MCF 10A (cell line): Measurements from ENCODE around the gene MPRIP. TPM values are rescaled to one million over a fixed set of nuclear protein-coding genes. Genes with fewer than 3 reads are reported as not detected.

Experiments used
- BruUV-seq: library from RNA; stranded (reverse); fragments of 400-500 nt; replicated peaks from 2 replicates; lab custom pipeline; 2021; lab: Mats Ljungman, UMichigan
- CTCF ChIA-PET: fragments of 300-600 bp; sonication (Branson Sonifier 250); formaldehyde crosslinking; extraction: SDS; loops from one replicate; lab custom pipeline; 2021; ENCODE audit warnings: antibody characterized with exemption, inconsistent platforms; lab: Yijun Ruan, JAX
- POLR2A ChIA-PET: fragments of 300-600, 350-650 bp; sonication (Branson Sonifier 250); formaldehyde crosslinking; extraction: SDS; loops from one replicate; lab custom pipeline; 2020; ENCODE audit warnings: antibody characterized with exemption, inconsistent platforms; lab: Yijun Ruan, JAX
- DNase-seq: peaks from one replicate; pipeline ENCODE4 v3.0.0-alpha.2; 2018; ENCODE audit not compliant: unreplicated experiment
- H3K27ac Mint-ChIP-seq: one replicate; pipeline ENCODE4 v1.8.0; 2022; ENCODE audit warnings: mild to moderate bottlenecking, low read depth, mixed read lengths; ENCODE audit not compliant: unreplicated experiment
- H3K27me3 Mint-ChIP-seq: one replicate; pipeline ENCODE4 v1.8.0; 2022; ENCODE audit warnings: mixed read lengths; ENCODE audit not compliant: insufficient read depth, unreplicated experiment
- H3K36me3 Mint-ChIP-seq: one replicate; pipeline ENCODE4 v1.8.0; 2022; ENCODE audit warnings: mild to moderate bottlenecking, moderate library complexity, mixed read lengths; ENCODE audit not compliant: insufficient read depth, unreplicated experiment
- H3K4me1 Mint-ChIP-seq: one replicate; pipeline ENCODE4 v1.8.0; 2022; ENCODE audit warnings: mixed read lengths; ENCODE audit not compliant: insufficient read depth, unreplicated experiment
- H3K4me3 Mint-ChIP-seq: one replicate; pipeline ENCODE4 v1.8.0; 2022; ENCODE audit warnings: mild to moderate bottlenecking, moderate library complexity, mixed read lengths; ENCODE audit not compliant: unreplicated experiment
- H3K9me3 Mint-ChIP-seq: one replicate; pipeline ENCODE4 v1.8.0; 2022; ENCODE audit warnings: mixed read lengths; ENCODE audit not compliant: unreplicated experiment
- CTCF ChIP-seq: fragments of 200-600 bp; IDR thresholded peaks from one replicate; pipeline ENCODE4 v1.8.0; 2022; ENCODE audit warnings: antibody characterized with exemption, mild to moderate bottlenecking; ENCODE audit not compliant: unreplicated experiment
- intact Hi-C: fragments of 100-400 bp; cut with micrococcal nuclease; formaldehyde crosslinking; loops from 2 replicates; pipeline ENCODE4 v1.14.1; 2022
- total RNA-seq: library from RNA; stranded (reverse); gene quantifications from 2 replicates; pipeline ENCODE4 v1.2.3, GENCODE V29; 2022

MPRIP gene
- total RNA-seq, 1 experiment from 2014 or later, result 230 TPM

DNA sequence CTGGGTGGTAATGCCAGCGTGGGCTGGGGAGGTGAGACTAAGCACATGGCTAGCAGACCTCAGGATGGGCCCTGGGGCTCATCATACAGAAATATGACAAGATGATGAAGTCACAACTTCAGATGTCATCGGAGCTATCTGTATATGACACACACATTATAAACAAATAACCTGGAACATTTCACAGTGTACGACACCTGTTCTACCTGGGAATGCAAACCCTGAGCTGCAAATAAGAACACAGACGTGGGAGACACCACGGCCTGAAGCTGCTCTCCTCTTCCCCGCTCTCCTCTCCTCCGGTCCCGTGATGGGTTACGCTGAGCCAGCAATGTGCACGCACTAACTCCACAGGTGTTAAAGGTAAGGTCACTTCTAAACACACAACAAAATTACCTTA lies 159.0 kb downstream of the MPRIP start:
- no peak overlapping the region for H3K4me3 Mint-ChIP-seq
- peaks cover 19% of the 10 kb centered on the region for H3K4me1 Mint-ChIP-seq
- no peak for DNase-seq
- H3K27ac Mint-ChIP-seq, result no peak overlapping the region
- ChIA-PET POLR2A (no interaction called here), CTCF (interaction anchor here (0.7 to 0.8 kb wide), 3 partner anchors 107 to 373 kb away, joined by 3 to 4 read pairs (median 3); no protein-coding TSS in a partner anchor)
- intact Hi-C loops, result no loop called here
- TF ChIP-seq CTCF, result no peak
- H3K9me3 Mint-ChIP-seq, result no peaks in the 10 kb centered on the region
- H3K27me3 Mint-ChIP-seq, result no peaks in the 10 kb centered on the region
- peaks cover 37% of the 10 kb centered on the region for H3K36me3 Mint-ChIP-seq
- BruUV-seq, result no TSS peak

- no peak for TF ChIP-seq CTCF
Observed at GRCh38 chr17:17201907-17202306, 159.7 kb downstream of the MPRIP start.

DNA sequence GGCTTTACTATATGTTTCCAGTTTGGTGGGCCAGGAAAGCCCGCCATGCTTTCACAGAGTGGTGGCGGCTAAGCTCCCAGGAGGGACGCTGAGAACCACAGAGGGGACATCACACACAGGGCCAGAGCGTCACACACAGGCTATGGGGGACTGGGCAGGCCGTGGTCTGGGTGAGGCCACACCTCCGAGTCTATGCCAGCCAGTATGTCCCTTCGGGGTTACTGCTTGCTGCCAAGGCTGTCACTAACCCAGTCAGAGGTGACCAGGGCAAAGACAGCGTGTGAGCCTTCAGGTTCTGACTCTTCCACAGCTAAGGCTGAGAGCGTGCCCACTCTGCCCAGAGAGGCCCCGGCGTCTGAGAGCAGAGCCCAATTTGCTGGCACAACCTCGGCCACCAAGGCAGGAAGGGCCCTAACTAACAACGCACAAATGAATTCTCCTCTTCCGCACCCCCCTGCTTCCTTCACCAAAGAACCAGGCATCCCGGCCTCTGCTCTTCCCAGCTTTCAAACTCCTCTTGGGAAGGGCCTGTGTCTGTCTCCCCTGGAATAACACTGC lies 161.0 kb downstream of the MPRIP start:
- Mint-ChIP-seq H3K9me3 (no peaks in the 10 kb centered on the region), H3K27me3 (no peaks in the 10 kb centered on the region), H3K4me3 (no peak overlapping the region), H3K36me3 (peaks cover 37% of the 10 kb centered on the region), H3K4me1 (peaks cover 19% of the 10 kb centered on the region), H3K27ac (no peak overlapping the region)
- ChIA-PET POLR2A (no interaction called here), CTCF (interaction anchor here (0.5 kb wide), 1 partner anchor 9 kb away, joined by 3 read pairs; no protein-coding TSS in a partner anchor)
- intact Hi-C loops, result no loop called here
- TF ChIP-seq CTCF, result no peak
- no TSS peak for BruUV-seq
- DNase-seq, result no peak

More at GRCh38 chr17:17201907-17202306, 159.7 kb downstream of the MPRIP start:
- no peak for DNase-seq
- Mint-ChIP-seq H3K9me3 (no peaks in the 10 kb centered on the region), H3K27me3 (no peaks in the 10 kb centered on the region), H3K27ac (no peak overlapping the region), H3K4me1 (peaks cover 19% of the 10 kb centered on the region), H3K4me3 (no peak overlapping the region), H3K36me3 (peaks cover 37% of the 10 kb centered on the region)
- BruUV-seq, result no TSS peak
- ChIA-PET CTCF (no interaction called here), POLR2A (interaction anchor here (0.7 kb wide), 1 partner anchor 730 kb away, joined by 3 read pairs; no protein-coding TSS in a partner anchor)
- intact Hi-C loops, result no loop called here

DNA sequence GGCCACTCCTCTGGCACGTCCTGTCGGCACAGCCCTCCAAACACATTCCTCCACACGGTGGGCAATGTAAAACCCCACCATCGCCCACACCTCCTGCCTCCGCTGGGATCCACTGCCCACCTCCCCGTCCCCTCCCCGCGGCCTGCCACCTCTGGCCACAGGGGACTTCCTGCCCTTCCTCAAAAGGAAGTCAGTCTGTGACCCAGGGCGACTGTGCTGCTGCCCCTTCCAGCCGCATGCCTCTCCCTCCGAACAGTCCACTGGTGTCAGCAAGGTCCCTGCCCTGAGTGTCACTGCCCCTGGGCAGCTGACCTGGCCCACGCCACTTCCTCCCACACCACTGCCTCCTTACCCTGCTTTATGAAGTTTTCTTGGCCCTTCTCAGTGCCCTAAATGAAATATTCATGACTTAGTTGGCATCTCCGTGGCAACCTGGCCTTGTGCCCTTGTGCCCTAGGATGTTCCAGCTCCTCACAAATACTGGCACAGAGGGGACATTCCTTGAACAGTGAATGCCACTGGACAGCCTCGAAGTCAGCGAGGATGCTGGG lies 161.9 kb downstream of the MPRIP start:
- intact Hi-C loops, result loop anchor here (1.0 kb wide), 1 partner anchor 52 kb away; no protein-coding TSS in a partner anchor
- POLR2A ChIA-PET, result interaction anchor here (1.8 to 3.4 kb wide), 2 partner anchors 35 to 77 kb away, joined by 6 to 12 read pairs; partner anchors contain the start of gene COPS3
- CTCF ChIA-PET, result no interaction called here

More for the DNA sequence above, 161.9 kb downstream of the MPRIP start:
- Mint-ChIP-seq H3K27ac (peak overlapping the region; percentile 73), H3K4me1 (peaks cover 19% of the 10 kb centered on the region), H3K27me3 (no peaks in the 10 kb centered on the region), H3K36me3 (peaks cover 37% of the 10 kb centered on the region), H3K4me3 (peak overlapping the region; percentile 78), H3K9me3 (no peaks in the 10 kb centered on the region)
- peak; percentile 10 for DNase-seq
- BruUV-seq, result no TSS peak
- TF ChIP-seq CTCF, result no peak
